WTC11 (cell line): Measurements from ENCODE around the gene CMYA5.

ENCODE experiments used
- CREM ChIP-seq: sonication (generic); formaldehyde crosslinking; IDR thresholded peaks from 2 replicates; pipeline ENCODE4 v1.8.1; 2022; ENCODE audit warnings: mild to moderate bottlenecking, missing genetic modification reagents, moderate library complexity
- IRF2 ChIP-seq: sonication (generic); formaldehyde crosslinking; IDR thresholded peaks from 2 replicates; pipeline ENCODE4 v1.8.0; 2022; ENCODE audit warnings: low read depth, missing genetic modification reagents, borderline replicate concordance
- SP1 ChIP-seq: sonication (generic); formaldehyde crosslinking; conservative IDR thresholded peaks from 2 replicates; pipeline ENCODE4 v1.8.1; 2022; ENCODE audit warnings: missing genetic modification reagents
- TCF7 ChIP-seq: sonication (generic); formaldehyde crosslinking; IDR thresholded peaks from 2 replicates; pipeline ENCODE4 v1.8.0; 2022; ENCODE audit warnings: mild to moderate bottlenecking, low read depth, missing genetic modification reagents, moderate library complexity
- ZNF396 ChIP-seq: fragments of 250-450 bp; sonication (Bioruptor Pico); IDR thresholded peaks from 2 replicates; pipeline ENCODE4 v1.8.0; 2021; ENCODE audit warnings: mild to moderate bottlenecking, moderate library complexity, borderline replicate concordance
- TF ChIP-seq, protein P1 (sequence below): sonication (generic); formaldehyde crosslinking; IDR thresholded peaks from 2 replicates; pipeline ENCODE4 v1.8.1; 2022; ENCODE audit warnings: missing genetic modification reagents, borderline replicate concordance
- TF ChIP-seq, protein P2 (sequence below): fragments of 200-600 bp; IDR thresholded peaks from 2 replicates; pipeline ENCODE4 v1.8.0; 2022; ENCODE audit warnings: antibody characterized with exemption
- TF ChIP-seq, protein P3 (sequence below): sonication (generic); formaldehyde crosslinking; IDR thresholded peaks from 2 replicates; pipeline ENCODE4 v1.8.1; 2023; ENCODE audit warnings: mild to moderate bottlenecking, missing genetic modification reagents, moderate library complexity
- TF ChIP-seq, protein P4 (sequence below): sonication (generic); formaldehyde crosslinking; conservative IDR thresholded peaks from 2 replicates; pipeline ENCODE4 v1.8.1; 2022; ENCODE audit warnings: mild to moderate bottlenecking, missing genetic modification reagents
- TF ChIP-seq, protein P5 (sequence below): fragments of 250-450 bp; sonication (Bioruptor Pico); IDR thresholded peaks from 2 replicates; pipeline ENCODE4 v2.1.2; 2022; ENCODE audit warnings: mild to moderate bottlenecking, moderate library complexity

DNA sequence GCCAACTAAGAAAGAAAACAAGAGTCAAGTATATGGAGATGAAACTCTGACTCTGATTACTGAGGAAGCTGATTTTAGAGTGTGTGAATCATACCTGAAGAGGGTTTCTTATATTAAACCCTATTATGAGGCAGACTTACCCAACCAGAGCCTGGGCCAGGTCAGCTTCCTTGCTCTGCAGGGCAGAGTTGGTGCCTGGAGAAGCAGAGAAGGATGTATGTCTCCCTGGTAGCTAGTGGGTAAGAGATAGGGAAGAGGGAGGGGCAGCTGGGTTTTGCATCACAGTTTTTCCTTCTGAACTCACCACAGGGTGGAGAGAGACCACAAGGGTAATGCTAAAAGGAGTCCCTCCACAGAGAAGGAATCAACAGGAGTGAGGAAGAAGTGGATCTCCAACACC is 104.1 kb downstream of the CMYA5 start:
- TF ChIP-seq, protein P1, sequence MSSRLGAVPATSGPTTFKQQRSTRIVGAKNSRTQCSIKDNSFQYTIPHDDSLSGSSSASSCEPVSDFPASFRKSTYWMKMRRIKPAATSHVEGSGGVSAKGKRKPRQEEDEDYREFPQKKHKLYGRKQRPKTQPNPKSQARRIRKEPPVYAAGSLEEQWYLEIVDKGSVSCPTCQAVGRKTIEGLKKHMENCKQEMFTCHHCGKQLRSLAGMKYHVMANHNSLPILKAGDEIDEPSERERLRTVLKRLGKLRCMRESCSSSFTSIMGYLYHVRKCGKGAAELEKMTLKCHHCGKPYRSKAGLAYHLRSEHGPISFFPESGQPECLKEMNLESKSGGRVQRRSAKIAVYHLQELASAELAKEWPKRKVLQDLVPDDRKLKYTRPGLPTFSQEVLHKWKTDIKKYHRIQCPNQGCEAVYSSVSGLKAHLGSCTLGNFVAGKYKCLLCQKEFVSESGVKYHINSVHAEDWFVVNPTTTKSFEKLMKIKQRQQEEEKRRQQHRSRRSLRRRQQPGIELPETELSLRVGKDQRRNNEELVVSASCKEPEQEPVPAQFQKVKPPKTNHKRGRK = no peak
- TF ChIP-seq, protein P2, sequence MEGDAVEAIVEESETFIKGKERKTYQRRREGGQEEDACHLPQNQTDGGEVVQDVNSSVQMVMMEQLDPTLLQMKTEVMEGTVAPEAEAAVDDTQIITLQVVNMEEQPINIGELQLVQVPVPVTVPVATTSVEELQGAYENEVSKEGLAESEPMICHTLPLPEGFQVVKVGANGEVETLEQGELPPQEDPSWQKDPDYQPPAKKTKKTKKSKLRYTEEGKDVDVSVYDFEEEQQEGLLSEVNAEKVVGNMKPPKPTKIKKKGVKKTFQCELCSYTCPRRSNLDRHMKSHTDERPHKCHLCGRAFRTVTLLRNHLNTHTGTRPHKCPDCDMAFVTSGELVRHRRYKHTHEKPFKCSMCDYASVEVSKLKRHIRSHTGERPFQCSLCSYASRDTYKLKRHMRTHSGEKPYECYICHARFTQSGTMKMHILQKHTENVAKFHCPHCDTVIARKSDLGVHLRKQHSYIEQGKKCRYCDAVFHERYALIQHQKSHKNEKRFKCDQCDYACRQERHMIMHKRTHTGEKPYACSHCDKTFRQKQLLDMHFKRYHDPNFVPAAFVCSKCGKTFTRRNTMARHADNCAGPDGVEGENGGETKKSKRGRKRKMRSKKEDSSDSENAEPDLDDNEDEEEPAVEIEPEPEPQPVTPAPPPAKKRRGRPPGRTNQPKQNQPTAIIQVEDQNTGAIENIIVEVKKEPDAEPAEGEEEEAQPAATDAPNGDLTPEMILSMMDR = no peak
- TF ChIP-seq, protein P3, sequence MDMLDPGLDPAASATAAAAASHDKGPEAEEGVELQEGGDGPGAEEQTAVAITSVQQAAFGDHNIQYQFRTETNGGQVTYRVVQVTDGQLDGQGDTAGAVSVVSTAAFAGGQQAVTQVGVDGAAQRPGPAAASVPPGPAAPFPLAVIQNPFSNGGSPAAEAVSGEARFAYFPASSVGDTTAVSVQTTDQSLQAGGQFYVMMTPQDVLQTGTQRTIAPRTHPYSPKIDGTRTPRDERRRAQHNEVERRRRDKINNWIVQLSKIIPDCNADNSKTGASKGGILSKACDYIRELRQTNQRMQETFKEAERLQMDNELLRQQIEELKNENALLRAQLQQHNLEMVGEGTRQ (CRISPR knock-in tag) = no peak
- TF ChIP-seq IRF2 (CRISPR knock-in tag) = no peak
- TF ChIP-seq TCF7 (CRISPR knock-in tag) = no peak
- TF ChIP-seq, protein P4, sequence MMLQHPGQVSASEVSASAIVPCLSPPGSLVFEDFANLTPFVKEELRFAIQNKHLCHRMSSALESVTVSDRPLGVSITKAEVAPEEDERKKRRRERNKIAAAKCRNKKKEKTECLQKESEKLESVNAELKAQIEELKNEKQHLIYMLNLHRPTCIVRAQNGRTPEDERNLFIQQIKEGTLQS = no peak
- TF ChIP-seq, protein P5, sequence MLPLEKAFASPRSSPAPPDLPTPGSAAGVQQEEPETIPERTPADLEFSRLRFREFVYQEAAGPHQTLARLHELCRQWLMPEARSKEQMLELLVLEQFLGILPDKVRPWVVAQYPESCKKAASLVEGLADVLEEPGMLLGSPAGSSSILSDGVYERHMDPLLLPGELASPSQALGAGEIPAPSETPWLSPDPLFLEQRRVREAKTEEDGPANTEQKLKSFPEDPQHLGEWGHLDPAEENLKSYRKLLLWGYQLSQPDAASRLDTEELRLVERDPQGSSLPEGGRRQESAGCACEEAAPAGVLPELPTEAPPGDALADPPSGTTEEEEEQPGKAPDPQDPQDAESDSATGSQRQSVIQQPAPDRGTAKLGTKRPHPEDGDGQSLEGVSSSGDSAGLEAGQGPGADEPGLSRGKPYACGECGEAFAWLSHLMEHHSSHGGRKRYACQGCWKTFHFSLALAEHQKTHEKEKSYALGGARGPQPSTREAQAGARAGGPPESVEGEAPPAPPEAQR (CRISPR knock-in tag) = no peak
- TF ChIP-seq CREM (CRISPR knock-in tag) = no peak
- TF ChIP-seq SP1 (CRISPR knock-in tag) = no peak
- TF ChIP-seq ZNF396 (CRISPR knock-in tag) = no peak
